GM12801 (cell line): Measurements from ENCODE around the gene HIP1R.

Experiments
- CTCF ChIP-seq: IDR thresholded peaks from one replicate; pipeline ENCODE4 v1.5.1; 2011; ENCODE audit warnings: control low read depth; ENCODE audit not compliant: insufficient read length; ENCODE audit errors: extremely low read depth

Gene HIP1R

GRCh38 chr12:122834921-122835749 lies at the start of gene HIP1R:
HIP1R (plus strand) TSS chr12:122835457; CDS start chr12:122835551, 94 bp downstream.
- TF ChIP-seq CTCF = no peak

GRCh38 chr12:122785503-122785902 lies 49.8 kb upstream of the HIP1R start:
- TF ChIP-seq CTCF = no peak

GRCh38 chr12:122788387-122788786 lies 46.9 kb upstream of the HIP1R start:
- TF ChIP-seq CTCF = no peak

- no peak for TF ChIP-seq CTCF
Measured at GRCh38 chr12:122789637-122790036, 45.6 kb upstream of the HIP1R start.

GRCh38 chr12:122790393-122791075 lies 44.7 kb upstream of the HIP1R start:
- no peak for TF ChIP-seq CTCF

GRCh38 chr12:122793685-122794106 lies 41.6 kb upstream of the HIP1R start:
- TF ChIP-seq CTCF = no peak

GRCh38 chr12:122795807-122796206 lies 39.5 kb upstream of the HIP1R start:
- no peak for TF ChIP-seq CTCF
